Stimulated activated CD4-positive, alpha-beta T cell treated with anti-CD3 and anti-CD28 coated beads, Interleukin-2, amount 100 ng/mL, for 48 hours (primary cell): ENCODE measurements around the gene EMC8.
A peak's percentile ranks its signal among the peaks of the same experiment; 100 is the strongest.

Experiments used
- DNase-seq, 2 donors: peaks; one replicate each; pipeline ENCODE4 v3.0.0-alpha.2; 2020

The EMC8 gene

GRCh38 chr16:85781695-85782370, 17.5 kb downstream of the EMC8 start:
- DNase-seq, result no peak

GRCh38 chr16:85781156-85781555, 18.2 kb downstream of the EMC8 start:
- DNase-seq, result no peak

GRCh38 chr16:85780281-85780680, 19.1 kb downstream of the EMC8 start:
- DNase-seq, result no peak

GRCh38 chr16:85778873-85779272, 20.5 kb downstream of the EMC8 start:
- DNase-seq, result no peak

GRCh38 chr16:85777583-85778310, 21.6 kb downstream of the EMC8 start:
- no peak for DNase-seq

GRCh38 chr16:85774811-85775210, 24.5 kb downstream of the EMC8 start:
- DNase-seq, result no peak

- DNase-seq, result no peak
These were observed 25.2 kb downstream of the EMC8 start for GRCh38 chr16:85774136-85774535.

GRCh38 chr16:85773044-85773443, 26.3 kb downstream of the EMC8 start:
- DNase-seq, result no peak

- DNase-seq, result no peak
These were observed 28.6 kb downstream of the EMC8 start for GRCh38 chr16:85770741-85771140.

- DNase-seq, result no peak
These were observed 31.1 kb downstream of the EMC8 start for GRCh38 chr16:85768199-85768598.

GRCh38 chr16:85767531-85767930, 31.8 kb downstream of the EMC8 start:
- no peak for DNase-seq

- no peak for DNase-seq
These were observed 33.6 kb downstream of the EMC8 start for GRCh38 chr16:85765767-85766166.

- no peak for DNase-seq
These were observed 34.1 kb downstream of the EMC8 start for GRCh38 chr16:85765211-85765610.

GRCh38 chr16:85763616-85764015, 35.7 kb downstream of the EMC8 start:
- DNase-seq, result no peak

- no peak for DNase-seq
These were observed 36.4 kb downstream of the EMC8 start for GRCh38 chr16:85762970-85763369.

GRCh38 chr16:85761861-85762260, 37.5 kb downstream of the EMC8 start:
- no peak for DNase-seq

- DNase-seq, result peak; percentile 11 to 23
These were observed 39.5 kb downstream of the EMC8 start for GRCh38 chr16:85759631-85760419.

GRCh38 chr16:85759136-85759535, 40.2 kb downstream of the EMC8 start:
- no peak for DNase-seq

- DNase-seq, result no peak
These were observed 42.0 kb downstream of the EMC8 start for GRCh38 chr16:85757341-85757822.

GRCh38 chr16:85755929-85756768, 43.2 kb downstream of the EMC8 start:
- DNase-seq, result no peak

GRCh38 chr16:85754413-85754812, 44.9 kb downstream of the EMC8 start:
- DNase-seq, result no peak

GRCh38 chr16:85753976-85754375, 45.4 kb downstream of the EMC8 start:
- no peak for DNase-seq

GRCh38 chr16:85753559-85753958, 45.8 kb downstream of the EMC8 start:
- no peak for DNase-seq
